ENCODE data around the gene EXOC4.

- TF ChIP-seq POLR2A (IDR thresholded peaks at IDR 0.05) (no peak), CTCF (IDR thresholded peaks at IDR 0.05) (no peak), POLR2AphosphoS5 (IDR thresholded peaks at IDR 0.05) (no peak)
Measured at GRCh38 chr7:133561396-133561795, 308.5 kb downstream of the EXOC4 start.
